ENCODE measurements around the gene TNMD.
A peak's percentile ranks its signal among the peaks of the same experiment; 100 is the strongest.
"Not testable (repeated sequence)": the region's sequence is repeated elsewhere in the genome, so short reads cannot be mapped to it uniquely, and the experiment has no call there.

The TNMD gene
- total RNA-seq = 0 reads per million in 3 experiments

DNA sequence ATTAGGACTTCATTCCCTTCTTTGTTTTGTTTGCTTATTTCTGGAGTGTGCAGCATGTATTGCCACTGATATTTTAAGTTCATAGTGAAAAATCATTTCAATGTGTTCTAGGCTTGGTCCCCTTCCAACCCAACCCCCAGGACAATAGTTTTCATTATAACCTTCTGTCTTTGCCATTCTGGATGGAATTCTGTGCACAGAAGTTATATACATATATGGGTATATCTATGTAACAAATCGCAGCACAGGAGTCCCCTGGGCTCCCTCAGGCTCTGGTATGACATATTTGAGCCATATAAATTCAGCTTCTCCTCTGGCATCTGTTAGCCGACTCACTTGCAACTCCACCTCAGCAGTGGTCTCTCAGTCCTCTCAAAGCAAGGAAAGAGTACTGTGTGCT, at the start of gene TNMD:
Gene TNMD, plus strand, starts transcription at position 326 of the 400 bp plus-strand sequence. CDS start 83 bp downstream, outside the sequence.
- DNase-seq = no peak

DNA sequence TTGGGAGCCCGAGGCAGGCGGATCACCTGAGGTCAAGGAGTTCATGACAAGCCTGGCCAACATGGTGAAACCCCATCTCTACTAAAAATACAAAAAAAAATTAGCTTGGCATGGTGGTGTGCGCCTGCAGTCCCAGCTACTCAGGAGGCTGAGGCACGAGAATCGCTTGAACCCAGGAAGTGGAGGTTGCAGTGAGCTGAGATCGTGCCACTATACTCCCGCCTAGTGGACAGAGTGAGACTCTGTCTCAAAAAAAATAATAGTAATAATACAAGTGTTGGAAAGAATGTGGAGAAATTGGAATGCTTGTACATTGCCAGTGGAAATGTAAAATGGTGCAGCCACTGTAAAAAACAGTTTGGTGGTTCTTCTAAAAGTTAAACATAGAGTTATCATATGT, 19.2 kb upstream of the TNMD start:
- DNase-seq = not testable (repeated sequence)

DNA sequence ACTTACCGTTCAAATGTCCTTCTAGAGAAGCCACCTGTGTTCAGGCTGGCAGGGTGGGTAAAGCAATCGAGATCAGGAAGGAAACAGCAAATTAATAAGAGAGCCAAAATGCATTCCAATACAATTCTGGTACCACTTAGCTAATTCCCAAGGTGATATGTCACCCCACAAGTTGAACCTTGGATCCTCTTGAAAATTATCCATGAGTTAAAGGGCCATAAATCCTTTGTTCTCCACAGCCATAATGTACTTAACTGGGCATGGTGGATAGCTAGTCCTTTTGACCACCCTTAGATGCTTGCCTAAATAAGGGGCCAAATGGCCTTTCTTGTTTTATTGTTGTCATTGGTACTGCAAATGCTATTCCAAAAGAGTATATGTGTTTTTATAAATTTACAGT, 2.0 kb downstream of the TNMD start:
- no peak for DNase-seq

DNA sequence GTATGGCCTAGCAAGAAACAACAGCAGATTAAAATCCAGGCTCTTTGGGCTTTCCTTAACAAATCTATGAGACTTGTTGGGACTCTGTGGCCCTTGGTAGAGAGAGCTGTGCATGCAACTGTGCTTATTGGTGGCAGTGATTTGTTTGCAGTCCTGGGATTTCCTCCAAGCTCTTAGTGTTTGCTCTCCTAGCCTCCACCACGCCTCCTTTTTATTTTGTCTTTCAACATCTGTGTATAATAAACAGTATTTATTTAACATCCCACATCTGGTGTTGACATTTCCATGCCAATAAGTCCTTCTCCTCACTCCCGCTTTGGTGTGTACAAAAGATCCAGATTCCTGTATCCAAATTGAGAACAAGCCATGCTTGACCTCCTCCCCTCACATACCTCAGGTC, 3.1 kb downstream of the TNMD start:
- DNase-seq = no peak

DNA sequence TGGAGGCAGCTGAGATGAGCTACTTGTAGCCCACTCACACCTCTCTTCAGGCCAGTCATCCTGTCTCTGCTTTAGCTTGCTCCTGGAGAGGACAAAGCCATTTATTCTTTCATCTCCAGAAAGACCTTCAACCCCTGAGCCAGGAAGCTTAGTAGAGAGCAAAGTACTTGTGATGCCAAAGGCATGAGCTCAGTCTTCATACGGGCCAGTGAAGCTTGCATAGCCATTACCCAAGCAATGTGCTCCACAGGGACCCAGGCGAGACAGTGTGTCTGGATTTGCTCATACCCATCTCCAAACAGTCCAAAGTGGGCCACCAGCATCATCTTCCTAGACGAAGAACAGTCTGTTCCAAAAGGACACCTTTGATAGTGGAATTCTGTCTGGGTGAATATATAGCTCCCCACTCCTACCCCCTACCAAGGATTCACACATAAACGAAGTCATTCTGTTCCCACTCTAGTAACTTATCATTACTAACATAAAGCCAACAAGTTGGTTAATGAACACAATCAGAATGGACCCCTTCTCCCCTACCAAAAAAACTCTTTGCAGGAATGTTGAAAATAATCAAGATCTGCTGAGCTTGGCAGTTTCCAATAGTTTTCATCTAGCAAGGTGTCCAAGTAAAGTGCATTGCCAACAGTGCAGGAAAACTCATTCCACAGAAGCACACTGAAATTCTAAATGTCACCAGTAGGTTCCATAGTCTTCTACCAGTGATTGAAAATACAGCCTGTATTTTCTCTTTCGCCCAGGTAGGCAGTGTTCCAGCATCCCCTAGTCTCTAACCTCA, 6.7 kb downstream of the TNMD start:
- DNase-seq = no peak

DNA sequence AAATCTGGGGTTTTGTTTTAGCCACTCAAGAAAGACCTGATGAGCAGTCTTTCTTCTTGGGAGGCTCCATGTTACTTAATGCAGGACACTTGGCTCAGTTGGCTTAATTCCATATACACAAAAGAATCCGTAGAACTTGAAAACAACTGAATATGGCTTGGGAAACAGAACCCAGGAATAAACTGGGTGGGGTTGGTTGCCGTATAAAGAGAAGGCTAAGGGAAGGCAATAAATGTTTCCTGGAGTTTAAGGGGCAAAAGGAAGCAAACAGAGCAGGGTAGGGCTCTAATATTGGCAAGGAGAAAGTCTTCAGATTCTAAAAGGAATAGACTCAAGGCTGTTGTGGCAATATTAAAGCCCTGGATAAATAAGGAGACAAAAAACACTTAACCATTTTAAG, 8.4 kb downstream of the TNMD start:
- DNase-seq = no peak

DNA sequence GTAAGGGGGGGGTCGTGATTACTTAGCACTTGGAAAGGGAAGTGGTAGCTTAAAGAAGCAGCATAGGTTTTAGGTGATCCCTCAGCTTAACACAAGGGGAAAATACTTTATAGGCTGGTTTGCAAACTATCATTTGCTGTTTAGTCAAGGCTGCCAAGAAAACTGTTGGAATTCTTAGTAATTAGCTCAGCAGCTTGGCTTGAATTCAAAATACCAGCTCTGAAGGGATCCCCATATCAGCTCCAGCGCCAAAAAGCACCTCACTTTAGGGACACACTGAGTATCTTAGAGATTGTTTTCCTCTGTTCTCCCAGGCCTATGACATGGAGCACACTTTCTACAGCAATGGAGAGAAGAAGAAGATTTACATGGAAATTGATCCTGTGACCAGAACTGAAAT, 8.8 kb downstream of the TNMD start:
- DNase-seq = no peak

DNA sequence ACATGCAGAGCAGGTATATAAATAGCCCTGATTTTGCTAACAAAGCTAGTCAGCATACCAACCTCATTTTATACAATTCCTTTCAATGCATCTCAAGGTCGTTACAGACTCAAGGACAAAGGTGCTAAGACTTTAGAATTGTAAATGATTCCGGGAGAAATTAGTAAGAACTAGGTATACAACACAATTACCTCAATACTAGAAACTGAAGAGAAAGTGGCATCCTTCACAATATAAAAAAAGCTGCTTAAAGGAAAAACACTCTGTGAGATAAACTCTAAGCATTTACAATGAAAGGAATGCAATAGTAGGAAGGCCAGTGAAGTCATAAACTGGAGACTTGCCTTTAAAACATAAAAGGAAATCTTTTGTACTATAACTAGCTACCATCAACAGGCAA, 11.9 kb downstream of the TNMD start:
- no peak for DNase-seq

DNA sequence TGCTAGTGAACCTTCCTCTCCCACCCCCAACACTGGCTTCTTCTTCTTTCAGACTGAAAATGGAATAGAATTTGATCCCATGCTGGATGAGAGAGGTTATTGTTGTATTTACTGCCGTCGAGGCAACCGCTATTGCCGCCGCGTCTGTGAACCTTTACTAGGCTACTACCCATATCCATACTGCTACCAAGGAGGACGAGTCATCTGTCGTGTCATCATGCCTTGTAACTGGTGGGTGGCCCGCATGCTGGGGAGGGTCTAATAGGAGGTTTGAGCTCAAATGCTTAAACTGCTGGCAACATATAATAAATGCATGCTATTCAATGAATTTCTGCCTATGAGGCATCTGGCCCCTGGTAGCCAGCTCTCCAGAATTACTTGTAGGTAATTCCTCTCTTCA, 14.7 kb downstream of the TNMD start:
- DNase-seq = no peak

DNA sequence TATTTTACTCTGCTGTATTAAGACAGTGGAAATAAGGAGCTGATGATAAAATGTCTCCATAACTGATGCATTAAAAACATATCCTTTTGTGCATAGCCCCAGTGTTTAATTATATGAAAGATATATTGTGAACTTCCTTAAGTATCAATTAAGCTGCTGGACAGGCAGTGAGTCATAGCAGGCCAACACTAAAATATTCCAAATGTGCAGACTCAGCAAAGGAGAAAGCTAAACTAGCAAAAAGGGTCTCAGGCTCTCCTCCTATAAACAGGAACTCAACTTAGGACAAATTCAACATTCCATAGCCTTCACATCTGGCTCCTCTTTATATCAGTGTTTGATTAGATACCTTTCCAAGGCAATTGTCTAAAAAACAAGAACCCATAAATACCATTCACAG, 15.6 kb downstream of the TNMD start:
- no peak for DNase-seq

DNA sequence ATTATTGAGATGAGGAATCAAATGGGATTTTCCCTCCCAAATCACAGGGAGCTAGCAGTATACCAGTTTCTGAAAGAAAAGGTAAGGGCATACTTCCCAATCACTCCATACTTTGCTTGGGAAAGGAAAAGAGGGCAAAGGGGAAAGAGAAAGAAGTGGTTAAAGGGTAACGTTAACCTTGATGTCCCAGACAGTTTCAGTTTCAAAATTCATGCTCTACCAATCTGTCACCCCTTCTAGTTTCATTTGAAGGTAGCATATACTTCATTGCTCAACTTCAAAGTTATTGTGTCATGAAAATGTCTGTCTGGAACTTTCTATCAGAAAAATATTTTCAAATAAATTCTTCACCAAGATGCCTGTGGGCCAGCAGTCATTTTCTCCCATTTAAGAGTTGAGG, 16.0 kb downstream of the TNMD start:
- no peak for DNase-seq

DNA sequence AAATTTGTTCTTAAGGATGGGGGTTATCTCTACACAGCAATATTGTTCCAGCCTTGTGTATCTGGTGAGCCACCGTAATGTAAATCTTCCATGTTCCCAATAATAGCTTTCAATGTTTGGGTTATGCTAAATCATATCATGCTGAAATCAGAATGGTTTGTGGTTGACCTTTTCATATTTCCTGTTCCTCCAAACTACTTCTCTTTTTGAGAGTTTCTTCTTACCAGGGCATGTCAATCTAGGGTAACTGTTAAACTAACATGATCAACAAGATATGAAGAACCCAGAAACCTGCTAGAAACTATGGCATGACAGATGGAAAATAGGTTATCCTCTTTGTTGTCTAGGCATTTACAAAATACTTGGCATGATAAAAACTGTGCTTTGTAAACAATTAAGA, 22.0 kb downstream of the TNMD start:
- DNase-seq = no peak

DNA sequence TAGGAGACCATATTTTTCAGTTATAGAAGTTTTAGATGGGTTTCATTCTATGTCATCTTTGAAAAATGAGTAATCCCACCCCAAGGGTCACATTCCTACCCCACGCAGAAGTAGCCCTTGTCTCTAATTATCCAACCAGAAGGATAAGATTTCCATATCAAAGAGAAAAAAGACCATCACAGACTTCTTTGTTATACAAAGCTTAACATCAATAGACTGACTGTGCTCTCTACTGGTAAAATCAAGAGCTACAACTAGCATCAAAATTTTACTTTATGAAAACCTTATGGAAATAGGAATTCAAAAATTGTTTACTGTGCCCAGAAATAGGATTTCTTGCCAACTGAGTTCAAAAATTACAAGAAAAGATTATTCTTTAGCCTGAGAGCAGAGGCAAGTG, 24.9 kb downstream of the TNMD start:
- DNase-seq = no peak

DNA sequence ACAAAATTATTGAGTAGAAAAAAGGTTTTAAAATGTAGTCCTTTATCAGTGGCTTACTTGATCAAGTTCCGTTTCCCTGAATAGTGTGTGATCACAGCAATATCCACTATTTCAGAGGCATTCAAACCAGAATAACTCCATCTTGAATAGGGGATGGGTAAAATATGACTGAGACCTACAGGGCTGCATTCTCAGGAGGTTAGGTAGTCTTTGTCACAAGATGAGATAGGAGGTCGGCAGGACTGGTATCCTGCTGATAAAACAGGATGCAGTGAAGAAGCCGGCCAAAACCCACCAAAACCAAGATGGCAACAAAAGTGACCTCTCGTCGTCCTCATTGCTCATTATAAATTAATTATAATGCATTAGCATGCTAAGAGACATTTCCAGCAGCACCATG, 27.2 kb downstream of the TNMD start:
- no peak for DNase-seq

DNA sequence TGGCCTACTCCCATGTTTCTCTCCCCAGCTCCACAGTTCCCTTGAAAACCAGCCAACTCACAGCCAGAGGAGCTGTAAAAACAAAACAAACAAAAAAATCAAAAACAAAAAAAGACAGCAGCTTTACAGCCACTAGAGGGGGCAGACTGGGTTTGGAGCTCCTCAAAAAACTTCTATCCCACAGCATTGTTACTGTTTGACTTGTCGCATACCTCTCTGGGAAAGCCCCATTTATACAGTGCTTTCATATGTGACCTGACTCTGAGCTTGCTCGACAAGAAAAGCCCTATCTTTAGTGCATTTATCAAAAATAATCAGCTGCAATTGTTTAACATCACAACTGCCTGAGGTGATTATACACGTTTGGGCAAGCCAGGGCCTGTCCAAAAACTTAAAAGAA, 30.3 kb downstream of the TNMD start:
- DNase-seq = no peak

DNA sequence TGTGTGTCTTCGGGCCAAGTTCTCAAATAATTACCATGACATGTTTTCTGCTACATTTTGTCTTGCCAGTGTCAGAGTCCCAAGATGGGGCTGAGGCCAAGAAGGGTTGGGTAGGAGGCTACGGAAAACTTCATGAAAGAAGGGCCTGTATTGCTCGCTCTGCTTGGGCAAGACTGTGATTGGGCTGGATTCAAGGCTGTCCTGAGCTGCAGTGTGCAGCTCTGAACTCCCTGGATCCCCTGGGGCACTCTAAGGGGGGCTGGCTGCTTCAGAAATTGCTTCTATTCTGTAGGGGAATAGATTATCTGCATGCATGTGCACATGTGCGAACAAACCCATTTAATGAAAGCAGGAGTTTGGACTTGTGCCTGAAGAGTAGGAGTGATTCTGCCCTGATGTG, 38.3 kb downstream of the TNMD start:
- DNase-seq = no peak

DNA sequence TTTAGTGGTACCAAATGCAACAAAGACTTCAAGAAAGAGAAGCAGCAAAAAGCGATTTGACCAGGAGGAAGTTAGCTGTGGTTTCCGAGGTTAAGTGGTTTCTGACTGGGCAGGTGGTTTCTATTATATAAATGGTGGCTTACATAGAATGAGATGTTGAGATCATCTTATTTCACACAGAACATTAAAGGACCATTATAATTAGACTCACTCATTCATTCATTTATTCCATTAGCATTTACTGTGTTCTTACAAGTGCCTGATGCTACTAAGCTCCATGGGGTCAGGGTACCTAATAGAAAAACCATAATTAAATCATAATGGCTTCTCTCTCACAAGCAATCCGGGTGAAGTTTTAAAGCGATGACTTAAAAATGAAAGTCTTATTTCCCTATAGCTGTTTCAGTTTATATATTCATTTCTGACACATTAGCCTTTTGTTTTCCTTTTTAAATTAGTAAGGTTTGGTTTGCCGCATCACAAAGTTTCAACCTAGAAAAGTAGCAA, 41.3 kb downstream of the TNMD start:
- DNase-seq = peak; percentile 6

DNA sequence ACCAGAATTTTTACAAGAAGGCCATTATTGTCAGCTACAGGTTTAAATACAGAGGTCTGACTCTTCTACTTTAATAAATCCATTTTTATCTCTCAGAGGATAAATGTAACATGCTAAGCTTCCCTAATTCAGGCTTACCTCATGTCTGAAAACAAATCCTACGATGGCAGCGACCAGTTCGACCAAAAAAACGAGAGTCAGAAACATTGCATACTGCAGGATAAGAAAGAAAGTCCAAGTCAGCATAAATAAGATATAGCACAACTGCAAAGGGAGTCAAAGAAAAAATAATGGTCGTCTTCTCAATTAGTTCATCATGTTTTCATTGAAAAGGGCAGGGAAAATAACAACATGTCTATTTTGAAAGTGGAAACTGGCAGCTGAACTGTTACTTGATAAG, 50.3 kb downstream of the TNMD start:
- DNase-seq = no peak

DNA sequence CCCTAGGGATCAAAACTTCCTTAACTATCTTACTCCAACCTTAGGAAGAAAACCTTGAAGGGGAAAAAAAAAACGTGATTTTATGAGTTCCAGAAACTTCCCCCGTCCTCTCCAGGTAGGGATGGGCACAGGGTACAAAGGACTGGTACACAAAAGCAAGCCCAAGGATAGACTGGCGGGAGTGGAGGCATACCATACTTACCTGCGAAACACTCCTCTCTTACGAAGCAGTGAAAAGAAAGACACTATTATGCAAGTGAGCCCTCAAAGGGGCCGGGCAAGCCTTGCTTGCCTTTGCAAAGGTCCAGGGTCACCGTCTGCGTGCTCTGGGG, 51.2 kb downstream of the TNMD start:
- DNase-seq = no peak

DNA sequence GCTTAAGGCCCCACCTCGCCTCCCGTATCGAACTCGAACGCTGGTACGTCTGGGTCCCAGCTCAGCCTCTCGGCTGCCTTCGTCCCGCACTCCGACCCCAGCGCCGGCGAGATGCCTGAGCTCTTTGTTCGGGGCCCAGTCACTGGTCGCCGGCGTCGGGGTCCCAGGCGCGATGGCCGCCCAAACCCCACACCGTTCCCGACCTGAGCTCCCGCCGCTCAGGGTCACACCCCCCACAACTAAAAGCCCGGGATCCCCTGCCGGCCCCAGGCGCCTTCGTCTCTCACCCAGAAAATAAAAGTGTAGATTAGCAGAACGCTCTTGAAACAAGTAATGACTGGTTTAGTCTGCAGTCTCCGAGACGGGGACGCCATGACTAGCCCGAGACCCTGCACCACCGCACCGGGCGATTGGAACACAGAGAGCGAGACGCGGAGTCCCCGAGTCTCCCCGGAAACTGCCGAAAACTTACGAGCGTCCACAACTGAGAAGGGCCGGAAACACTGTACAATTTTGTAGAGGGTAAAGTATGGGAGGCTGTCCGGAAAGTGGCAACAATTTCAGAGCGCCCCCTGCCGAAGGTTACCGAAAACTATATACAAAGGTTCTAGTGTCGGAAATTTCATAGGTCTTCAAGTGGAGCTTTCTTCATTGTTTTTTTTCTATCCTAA, 51.7 kb downstream of the TNMD start, which contains the start of gene TSPAN6:
Gene TSPAN6, minus strand, starts transcription at position 486 of the 671 bp plus-strand sequence. Its CDS starts 112 bp downstream, at position 374.
- peak; percentile 73 for DNase-seq

DNA sequence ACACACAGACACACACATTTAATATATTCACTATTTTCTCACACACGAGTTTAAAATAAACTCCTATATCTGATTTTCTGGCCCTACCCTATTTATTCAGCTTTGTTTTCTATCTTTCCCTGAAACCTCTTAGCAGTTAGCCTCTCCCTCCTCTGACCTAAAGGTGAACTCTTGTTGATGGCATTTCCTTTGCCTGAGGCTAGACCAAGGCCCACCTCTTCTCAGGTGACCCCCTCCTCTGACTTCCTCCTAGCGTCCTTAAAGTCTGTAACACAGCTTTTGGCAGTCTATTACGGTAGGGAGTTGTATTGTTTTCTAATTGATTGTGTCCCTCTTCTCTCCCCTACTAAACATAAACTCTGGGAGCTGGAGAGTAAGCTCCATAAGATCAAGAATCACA, 57.6 kb downstream of the TNMD start:
- DNase-seq = no peak

DNA sequence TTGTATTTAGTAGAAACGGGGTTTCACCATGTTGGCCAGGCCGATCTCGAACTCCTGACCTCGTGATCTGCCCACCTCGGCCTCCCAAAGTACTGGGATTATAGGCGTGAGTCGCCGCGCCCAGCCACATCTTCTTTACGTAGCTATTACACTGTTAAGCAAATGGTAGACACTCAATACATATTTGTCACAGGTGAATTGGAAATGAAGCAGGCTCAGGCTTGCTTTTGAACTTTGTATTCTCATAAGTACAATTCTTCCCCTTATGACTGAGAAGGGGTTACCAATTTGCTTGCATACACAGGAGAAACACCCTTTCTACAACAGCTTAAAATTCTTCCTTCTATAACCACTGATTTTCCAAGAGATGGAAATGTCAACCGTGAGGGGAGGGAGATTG, 58.5 kb downstream of the TNMD start:
- no peak for DNase-seq

DNA sequence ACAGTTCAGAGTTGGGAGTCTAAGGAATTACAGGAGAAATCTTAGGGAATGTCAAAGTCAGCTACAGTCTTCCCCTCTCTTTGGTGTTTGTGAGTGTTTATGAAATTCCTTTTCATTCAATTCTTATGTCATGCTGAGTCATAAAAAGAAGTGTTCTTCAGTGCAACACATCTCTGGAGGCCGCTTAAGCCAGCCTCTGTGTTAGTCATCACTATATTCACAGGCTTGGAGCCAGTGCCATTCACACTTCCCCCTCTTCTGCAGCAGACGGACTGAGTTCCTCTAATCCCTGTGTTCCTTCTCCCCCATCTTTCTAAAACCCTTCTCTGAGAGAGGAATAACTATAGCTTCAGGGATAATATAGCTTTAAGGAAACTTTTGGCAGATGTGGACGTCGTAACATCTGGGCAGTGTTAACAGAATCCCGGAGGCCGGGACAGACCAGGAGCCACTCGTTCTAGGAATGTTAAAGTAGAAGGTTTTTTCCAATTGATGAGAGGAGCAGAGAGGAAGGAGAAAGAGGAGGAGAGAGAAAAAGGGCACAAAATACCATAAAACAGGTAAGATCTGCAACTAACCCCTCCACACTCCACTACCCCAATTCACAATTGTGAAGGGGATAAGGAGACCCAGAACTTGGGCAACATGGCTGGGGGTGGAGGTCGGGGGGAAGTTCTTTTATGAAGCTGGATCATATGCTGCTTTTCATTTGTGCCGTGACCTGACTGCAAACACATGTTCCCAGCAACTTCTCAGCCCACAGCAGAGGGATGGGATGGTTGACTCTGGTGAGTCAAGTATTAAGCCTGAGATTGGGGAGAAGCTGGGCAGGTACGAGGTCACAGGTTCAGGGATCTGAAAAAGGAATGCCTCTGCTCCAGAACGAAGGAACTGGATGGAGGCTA, 59.5 kb downstream of the TNMD start, which contains the start of gene SRPX2:
Gene SRPX2, plus strand, starts transcription at position 244 of the 905 bp plus-strand sequence. CDS start 2,124 bp downstream, outside the sequence.
- no peak for DNase-seq

Measured in central memory CD4-positive, alpha-beta T cell (primary cell).